ENCODE results near the gene ASIC5. TPM values are rescaled to one million over a fixed set of nuclear protein-coding genes. Genes with fewer than 3 reads are reported as not detected.
"Not testable (repeated sequence)": the region's sequence is repeated elsewhere in the genome, so short reads cannot be mapped to it uniquely, and the experiment has no call there.

Gene ASIC5
- polyA plus RNA-seq, 3 donors, result not detected

DNA sequence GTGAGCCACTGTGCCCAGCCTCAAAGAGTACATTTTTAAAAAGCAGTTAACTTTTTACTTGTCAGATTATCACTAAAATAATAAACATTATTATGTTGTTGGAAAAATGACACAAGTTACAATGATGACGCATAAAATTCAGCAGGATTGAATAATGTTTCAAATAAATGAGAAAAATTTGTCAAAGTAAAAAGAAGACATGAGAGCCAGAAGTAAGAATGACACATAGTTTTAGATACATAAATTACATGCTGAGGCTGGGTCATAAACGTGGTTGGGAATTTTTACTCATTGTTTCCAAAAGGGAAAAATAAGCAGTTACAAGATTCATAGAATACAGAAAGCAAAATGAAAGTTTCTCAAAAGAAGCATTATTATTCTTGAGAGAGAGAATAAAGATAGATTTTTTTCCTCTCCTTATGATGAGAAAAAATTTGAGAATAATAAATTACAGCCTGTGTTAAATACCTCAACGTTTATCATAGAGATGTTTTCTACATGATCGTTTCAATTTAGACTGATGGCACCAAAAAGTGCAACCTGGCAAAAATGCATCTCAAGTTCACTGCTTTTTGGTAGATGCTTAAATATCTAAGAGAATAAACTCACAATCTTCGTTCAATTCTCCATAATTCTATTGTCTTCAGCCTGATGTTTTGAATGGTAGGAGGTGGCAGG lies 66.8 kb downstream of the ASIC5 start:
- Histone ChIP-seq H3K27ac (ENCODE audit: low read depth in 1 of 2, low read length in 2 of 2) (no peak overlapping the region), H3K9me3 (replicated peaks in 1 of 2; ENCODE audit: control insufficient read depth in 1 of 2, insufficient read depth in 1 of 2, low read length in 2 of 2) (no peaks in the 10 kb centered on the region), H3K9ac (ENCODE audit: insufficient read depth, low read length, poor library complexity, severe bottlenecking) (no peak overlapping the region), H3K4me3 (replicated peaks in 1 of 3; ENCODE audit: low read depth in 2 of 3, low read length in 3 of 3) (no peak overlapping the region), H3K36me3 (replicated peaks in 1 of 2; ENCODE audit: control insufficient read depth in 1 of 2, insufficient read depth in 2 of 2, low read length in 2 of 2) (no peaks in the 10 kb centered on the region), H2AFZ (ENCODE audit: insufficient read depth, low read depth, low read length, poor library complexity, severe bottlenecking) (no peak overlapping the region), H3K79me2 (ENCODE audit: insufficient read depth, low read length) (no peaks in the 10 kb centered on the region), H4K20me1 (ENCODE audit: insufficient read depth, low read length) (no peaks in the 10 kb centered on the region), H3K4me2 (replicated peaks; ENCODE audit: extremely low read depth, low read length, poor library complexity, severe bottlenecking) (no peak overlapping the region), H3K27me3 (ENCODE audit: control insufficient read depth in 2 of 2, insufficient read depth in 2 of 2, low read length in 2 of 2) (no peaks in the 10 kb centered on the region), H3K4me1 (ENCODE audit: control insufficient read depth in 1 of 2, insufficient read depth in 2 of 2, low read length in 2 of 2) (no peaks in the 10 kb centered on the region)
- no peaks in the 10 kb centered on the region for H3K4me1 Mint-ChIP-seq
- H3K4me3 Mint-ChIP-seq, result no peak overlapping the region
- H3K27me3 Mint-ChIP-seq (ENCODE audit: low read depth in 3 of 3), result peaks cover 0 to 2% (median 0%) of the 10 kb centered on the region in 3 donors
- no peaks in the 10 kb centered on the region for H3K36me3 Mint-ChIP-seq
- intact Hi-C loops (cut with micrococcal nuclease), result no loop called here
- H3K27ac Mint-ChIP-seq, result no peak overlapping the region
- H3K9me3 Mint-ChIP-seq, result no peaks in the 10 kb centered on the region
- TF ChIP-seq, protein P1, sequence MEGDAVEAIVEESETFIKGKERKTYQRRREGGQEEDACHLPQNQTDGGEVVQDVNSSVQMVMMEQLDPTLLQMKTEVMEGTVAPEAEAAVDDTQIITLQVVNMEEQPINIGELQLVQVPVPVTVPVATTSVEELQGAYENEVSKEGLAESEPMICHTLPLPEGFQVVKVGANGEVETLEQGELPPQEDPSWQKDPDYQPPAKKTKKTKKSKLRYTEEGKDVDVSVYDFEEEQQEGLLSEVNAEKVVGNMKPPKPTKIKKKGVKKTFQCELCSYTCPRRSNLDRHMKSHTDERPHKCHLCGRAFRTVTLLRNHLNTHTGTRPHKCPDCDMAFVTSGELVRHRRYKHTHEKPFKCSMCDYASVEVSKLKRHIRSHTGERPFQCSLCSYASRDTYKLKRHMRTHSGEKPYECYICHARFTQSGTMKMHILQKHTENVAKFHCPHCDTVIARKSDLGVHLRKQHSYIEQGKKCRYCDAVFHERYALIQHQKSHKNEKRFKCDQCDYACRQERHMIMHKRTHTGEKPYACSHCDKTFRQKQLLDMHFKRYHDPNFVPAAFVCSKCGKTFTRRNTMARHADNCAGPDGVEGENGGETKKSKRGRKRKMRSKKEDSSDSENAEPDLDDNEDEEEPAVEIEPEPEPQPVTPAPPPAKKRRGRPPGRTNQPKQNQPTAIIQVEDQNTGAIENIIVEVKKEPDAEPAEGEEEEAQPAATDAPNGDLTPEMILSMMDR (IDR thresholded peaks at IDR 0.05), result no peak
- DNase-seq, result no peak
- WGBS (ENCODE audit: insufficient coverage), result no CpG with 5 or more reads among the region's 5 CpGs

DNA sequence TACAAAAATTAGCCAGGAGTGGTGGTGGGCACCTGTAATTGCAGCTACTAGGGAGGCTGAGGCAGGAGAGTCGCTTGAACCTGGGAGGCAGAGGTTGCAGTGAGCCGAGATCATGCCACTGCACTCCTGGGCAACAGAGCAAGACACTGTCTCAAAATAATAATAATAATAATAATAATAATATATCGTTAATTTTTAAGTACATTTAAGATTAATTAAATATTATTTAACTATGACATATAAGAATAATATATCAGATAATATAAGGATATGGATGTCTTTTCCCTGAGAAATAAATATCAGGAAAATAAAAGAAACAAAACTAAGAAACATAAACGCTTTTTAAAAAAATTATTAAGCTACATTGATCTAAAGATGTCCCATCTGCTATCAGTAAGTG lies 68.5 kb downstream of the ASIC5 start:
- H3K4me3 ChIP-seq (replicated peaks in 1 of 3; ENCODE audit: low read depth in 2 of 3, low read length in 3 of 3); H3K36me3 ChIP-seq (replicated peaks in 1 of 2; ENCODE audit: control insufficient read depth in 1 of 2, insufficient read depth in 2 of 2, low read length in 2 of 2); H3K4me3 Mint-ChIP-seq; H3K9me3 ChIP-seq (replicated peaks in 1 of 2; ENCODE audit: control insufficient read depth in 1 of 2, insufficient read depth in 1 of 2, low read length in 2 of 2); H3K27me3 ChIP-seq (ENCODE audit: control insufficient read depth in 2 of 2, insufficient read depth in 2 of 2, low read length in 2 of 2); H3K4me1 Mint-ChIP-seq; H3K27me3 Mint-ChIP-seq (ENCODE audit: low read depth in 3 of 3); H3K9me3 Mint-ChIP-seq; H3K9ac ChIP-seq (ENCODE audit: insufficient read depth, low read length, poor library complexity, severe bottlenecking); H3K4me2 ChIP-seq (replicated peaks; ENCODE audit: extremely low read depth, low read length, poor library complexity, severe bottlenecking); H2AFZ ChIP-seq (ENCODE audit: insufficient read depth, low read depth, low read length, poor library complexity, severe bottlenecking); DNase-seq; H4K20me1 ChIP-seq (ENCODE audit: insufficient read depth, low read length); H3K27ac Mint-ChIP-seq; intact Hi-C loops (cut with micrococcal nuclease); H3K4me1 ChIP-seq (ENCODE audit: control insufficient read depth in 1 of 2, insufficient read depth in 2 of 2, low read length in 2 of 2); H3K36me3 Mint-ChIP-seq; H3K79me2 ChIP-seq (ENCODE audit: insufficient read depth, low read length); H3K27ac ChIP-seq (ENCODE audit: low read depth in 1 of 2, low read length in 2 of 2): not testable (repeated sequence)
- WGBS (ENCODE audit: insufficient coverage), result no CpG with 5 or more reads among the region's 4 CpGs
